SU-DHL-6 (cell line): ENCODE measurements around the gene LRIG3.

ENCODE experiments used
- H2AFZ ChIP-seq: fragments of 200-600 bp; sonication (generic); 2 replicates; pipeline ENCODE4 v1.6.1; 2014; ENCODE audit warnings: low read depth, mild to moderate bottlenecking, moderate library complexity, mixed read lengths, antibody characterized with exemption, low read length; ENCODE audit not compliant: severe bottlenecking
- H3F3A ChIP-seq: fragments of 200-600 bp; shearing (Covaris generic); 2 replicates; pipeline ENCODE4 v1.6.0; 2016; ENCODE audit warnings: antibody characterized with exemption, mild to moderate bottlenecking; ENCODE audit not compliant: insufficient read depth
- H3K27ac ChIP-seq: fragments of 200-600 bp; sonication (generic); 2 replicates; pipeline ENCODE4 v1.5.1; 2016; ENCODE audit warnings: low read depth, mild to moderate bottlenecking, low read length, moderate library complexity, mixed read lengths
- H3K27me3 ChIP-seq: fragments of 200-600 bp; sonication (generic), shearing (Covaris generic); 2 replicates; pipeline ENCODE4 v1.6.0; 2014; ENCODE audit warnings: mild to moderate bottlenecking, low read length
- H3K36me3 ChIP-seq: fragments of 200-600 bp; sonication (generic); 2 replicates; pipeline ENCODE4 v1.6.1; 2014; ENCODE audit warnings: mild to moderate bottlenecking, low read length, mixed read lengths
- H3K4me2 ChIP-seq: fragments of 300-600, 200-600 bp; shearing (Covaris generic), sonication (generic); 2 replicates; pipeline ENCODE4 v1.6.0; 2014; ENCODE audit warnings: low read length, low read depth, mild to moderate bottlenecking; ENCODE audit not compliant: poor library complexity, severe bottlenecking
- H3K4me3 ChIP-seq: fragments of 200-600 bp; sonication (generic); 2 replicates; pipeline ENCODE4 v1.5.1; 2014; ENCODE audit warnings: antibody characterized with exemption, low read length, mild to moderate bottlenecking, mixed read lengths; ENCODE audit not compliant: insufficient read depth, poor library complexity, severe bottlenecking
- H3K79me2 ChIP-seq: fragments of 200-600 bp; sonication (generic); 2 replicates; pipeline ENCODE4 v1.6.1; 2014; ENCODE audit warnings: mild to moderate bottlenecking, low read length, moderate library complexity; ENCODE audit not compliant: insufficient read depth
- H3K9ac ChIP-seq: fragments of 200-600 bp; sonication (generic); 2 replicates; pipeline ENCODE4 v1.7.0; 2014; ENCODE audit warnings: mild to moderate bottlenecking, low read length
- H3K9me2 ChIP-seq: fragments of 200-600 bp; sonication (generic); replicated peaks from 2 replicates; pipeline ENCODE4 v1.6.1; 2014; ENCODE audit warnings: low read length; ENCODE audit not compliant: insufficient read depth
- H3K9me3 ChIP-seq: fragments of 200-600 bp; sonication (generic); 2 replicates; pipeline ENCODE4 v1.6.1; 2014; ENCODE audit warnings: low read length, mixed read lengths; ENCODE audit not compliant: insufficient read depth
- H4K20me1 ChIP-seq: fragments of 200-600 bp; sonication (generic); 2 replicates; pipeline ENCODE4 v1.6.1; 2014; ENCODE audit warnings: low read depth, mild to moderate bottlenecking, antibody characterized with exemption, low read length, moderate library complexity, mixed read lengths
- EZH2phosphoT487 ChIP-seq: fragments of 200-600 bp; sonication (generic), shearing (Covaris generic); conservative IDR thresholded peaks from 2 replicates; pipeline ENCODE4 v1.6.1; 2018; ENCODE audit warnings: mild to moderate bottlenecking, antibody characterized with exemption, low read length, moderate library complexity, mixed read lengths
- TF ChIP-seq, protein P1 (sequence below): fragments of 200-600 bp; sonication (generic); IDR thresholded peaks from one replicate; pipeline ENCODE4 v1.5.1; 2017; ENCODE audit warnings: antibody characterized with exemption, mild to moderate bottlenecking, low read length, moderate library complexity; ENCODE audit not compliant: insufficient read depth, poor library complexity, severe bottlenecking

Gene LRIG3

DNA sequence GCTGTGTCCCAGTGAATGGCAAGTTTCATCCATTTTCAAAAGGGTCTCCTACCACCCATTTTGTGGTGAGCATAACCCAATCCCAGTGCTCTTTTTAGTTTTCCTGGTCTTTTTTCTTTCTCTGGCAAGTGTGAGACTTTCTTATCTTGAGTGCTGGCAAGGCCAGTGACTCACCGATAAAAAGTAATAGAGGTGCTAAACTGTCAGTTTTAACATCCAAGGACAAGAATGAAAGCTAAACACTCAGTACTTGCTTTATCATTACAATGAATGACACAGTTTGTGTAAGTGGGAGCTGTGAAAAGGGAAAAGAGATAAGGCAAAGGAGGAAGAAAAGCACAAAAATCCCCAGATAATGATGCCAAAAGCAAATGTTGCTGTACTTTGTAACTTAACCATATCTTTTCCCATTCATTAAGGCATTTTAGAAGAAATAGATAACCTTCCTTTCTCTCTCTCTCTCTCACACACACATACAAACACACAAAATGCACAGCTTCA is 4.9 kb upstream of the LRIG3 start:
- no peak overlapping the region for H2AFZ ChIP-seq
- H3F3A ChIP-seq: no peaks in the 10 kb centered on the region
- no peaks in the 10 kb centered on the region for H3K27me3 ChIP-seq
- no peaks in the 10 kb centered on the region for H3K79me2 ChIP-seq
- H3K27ac ChIP-seq: no peak overlapping the region
- no peaks in the 10 kb centered on the region for H3K36me3 ChIP-seq
- H3K9ac ChIP-seq: no peak overlapping the region
- no peak overlapping the region for H3K4me3 ChIP-seq
- no peaks in the 10 kb centered on the region for H3K9me2 ChIP-seq
- TF ChIP-seq EZH2phosphoT487: no peak
- TF ChIP-seq, protein P1, sequence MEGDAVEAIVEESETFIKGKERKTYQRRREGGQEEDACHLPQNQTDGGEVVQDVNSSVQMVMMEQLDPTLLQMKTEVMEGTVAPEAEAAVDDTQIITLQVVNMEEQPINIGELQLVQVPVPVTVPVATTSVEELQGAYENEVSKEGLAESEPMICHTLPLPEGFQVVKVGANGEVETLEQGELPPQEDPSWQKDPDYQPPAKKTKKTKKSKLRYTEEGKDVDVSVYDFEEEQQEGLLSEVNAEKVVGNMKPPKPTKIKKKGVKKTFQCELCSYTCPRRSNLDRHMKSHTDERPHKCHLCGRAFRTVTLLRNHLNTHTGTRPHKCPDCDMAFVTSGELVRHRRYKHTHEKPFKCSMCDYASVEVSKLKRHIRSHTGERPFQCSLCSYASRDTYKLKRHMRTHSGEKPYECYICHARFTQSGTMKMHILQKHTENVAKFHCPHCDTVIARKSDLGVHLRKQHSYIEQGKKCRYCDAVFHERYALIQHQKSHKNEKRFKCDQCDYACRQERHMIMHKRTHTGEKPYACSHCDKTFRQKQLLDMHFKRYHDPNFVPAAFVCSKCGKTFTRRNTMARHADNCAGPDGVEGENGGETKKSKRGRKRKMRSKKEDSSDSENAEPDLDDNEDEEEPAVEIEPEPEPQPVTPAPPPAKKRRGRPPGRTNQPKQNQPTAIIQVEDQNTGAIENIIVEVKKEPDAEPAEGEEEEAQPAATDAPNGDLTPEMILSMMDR: no peak
- no peak overlapping the region for H3K4me2 ChIP-seq
- H4K20me1 ChIP-seq: no peaks in the 10 kb centered on the region
- H3K9me3 ChIP-seq: no peaks in the 10 kb centered on the region

DNA sequence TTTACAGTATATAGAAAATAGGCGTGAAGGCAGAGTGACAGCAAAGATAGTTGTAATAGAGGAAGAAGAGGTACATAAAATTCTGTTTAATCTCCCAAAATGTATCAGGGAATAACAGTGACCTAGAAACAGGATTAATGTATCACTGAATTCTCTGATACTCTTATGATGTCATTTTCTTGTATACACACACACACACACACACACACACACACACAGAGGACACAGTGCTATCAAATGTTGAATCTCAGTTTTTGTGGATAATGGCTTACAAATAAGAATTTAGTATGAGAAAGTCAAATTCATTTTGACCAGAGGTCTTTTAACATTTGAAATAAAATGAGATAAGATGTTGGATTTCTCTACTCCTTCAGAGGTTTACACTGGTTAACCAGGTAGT is 4.3 kb upstream of the LRIG3 start:
- Histone ChIP-seq H3K36me3 (no peaks in the 10 kb centered on the region), H3K27me3 (no peaks in the 10 kb centered on the region), H3F3A (no peaks in the 10 kb centered on the region), H3K9me3 (no peaks in the 10 kb centered on the region), H2AFZ (no peak overlapping the region), H3K9me2 (no peaks in the 10 kb centered on the region), H3K79me2 (no peaks in the 10 kb centered on the region), H3K9ac (no peak overlapping the region), H3K4me2 (no peak overlapping the region), H4K20me1 (no peaks in the 10 kb centered on the region), H3K27ac (no peak overlapping the region), H3K4me3 (no peak overlapping the region)
- TF ChIP-seq, protein P1: no peak
- TF ChIP-seq EZH2phosphoT487: no peak

DNA sequence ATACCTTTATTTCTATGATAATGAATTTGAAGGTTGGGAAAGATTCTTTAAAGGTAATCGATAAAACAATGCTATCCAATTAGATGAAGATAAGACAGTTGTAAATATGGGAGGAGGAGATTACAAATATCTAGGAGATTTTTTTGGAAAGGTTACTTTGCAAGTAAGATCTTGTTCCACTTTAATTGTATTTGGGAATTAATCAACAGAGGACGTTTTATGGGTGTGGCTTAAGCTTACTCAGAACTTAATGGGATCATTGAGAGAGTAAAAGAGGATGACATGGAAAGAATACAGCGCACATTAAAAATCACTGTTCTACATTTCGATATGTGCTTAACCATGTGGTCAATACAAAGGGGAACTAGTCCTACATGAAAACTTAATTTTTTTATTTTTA is 3.5 kb upstream of the LRIG3 start:
- H3K9ac ChIP-seq: no peak overlapping the region
- no peaks in the 10 kb centered on the region for H4K20me1 ChIP-seq
- no peak overlapping the region for H3K4me3 ChIP-seq

More for the DNA sequence above, 3.5 kb upstream of the LRIG3 start:
- Histone ChIP-seq H3K4me2 (no peak overlapping the region), H3K9me3 (no peaks in the 10 kb centered on the region), H2AFZ (no peak overlapping the region), H3K27me3 (no peaks in the 10 kb centered on the region), H3K79me2 (no peaks in the 10 kb centered on the region), H3F3A (no peaks in the 10 kb centered on the region), H3K36me3 (no peaks in the 10 kb centered on the region), H3K9me2 (no peaks in the 10 kb centered on the region), H3K27ac (no peak overlapping the region)
- TF ChIP-seq, protein P1: no peak
- no peak for TF ChIP-seq EZH2phosphoT487
